ENCODE data around the gene FBXO9.

GRCh38 chr6:53048431-53049195 is 16.6 kb upstream of the FBXO9 start:
- TF ChIP-seq CTCF (IDR thresholded peaks at IDR 0.05; ENCODE audit: low read depth, low read length, poor library complexity, severe bottlenecking) (no peak), EZH2phosphoT487 (IDR thresholded peaks at IDR 0.05; ENCODE audit: borderline replicate concordance, low read length) (no peak)
